Transverse colon (tissue), 4 donors: Measurements from ENCODE around the gene SLC49A3. TPM values are rescaled to one million over a fixed set of nuclear protein-coding genes. Genes with fewer than 3 reads are reported as not detected.

Experiments
- DNase-seq: peaks from one replicate; pipeline ENCODE4 v3.0.0-alpha.2; 2019
- H3K27ac ChIP-seq, 4 donors: fragments of 200-600 bp; sonication (generic); 2 replicates each; pipeline ENCODE4 v1.5.1; 2016 to 2018; ENCODE audit warnings: inconsistent platforms in 4 of 4
- H3K27me3 ChIP-seq: fragments of 200-600 bp; sonication (generic); 2 replicates; pipeline ENCODE4 v1.5.1; 2017; ENCODE audit warnings: inconsistent platforms
- H3K36me3 ChIP-seq, 4 donors: fragments of 200-600 bp; sonication (generic); 2 replicates each; pipeline ENCODE4 v1.5.1; 2017 to 2019; ENCODE audit warnings: inconsistent platforms in 4 of 4
- H3K4me1 ChIP-seq, 4 donors: fragments of 200-600 bp; sonication (generic); 2 replicates each; pipeline ENCODE4 v1.5.1; 2017 to 2020; ENCODE audit warnings: inconsistent platforms in 4 of 4
- H3K4me3 ChIP-seq, 4 donors: fragments of 200-600 bp; sonication (generic); 1 replicate in 1 of 4; 2 replicates in 3 of 4; pipeline versions ENCODE4 v1.5.1 to v1.6.1; 2017 to 2019; ENCODE audit warnings: inconsistent platforms in 4 of 4
- H3K9me3 ChIP-seq, 2 donors: fragments of 200-600 bp; sonication (generic); 2 replicates each; pipeline ENCODE4 v1.5.1; 2017 to 2019; ENCODE audit warnings: inconsistent platforms in 2 of 2
- CTCF ChIP-seq, 5 experiments: fragments of 200-600 bp in 3 of 5; fragments of 450-650 bp in 2 of 5; sonication (generic) in 3 of 5; IDR thresholded peaks; 1 replicate in 2 of 5; 2 replicates in 3 of 5; pipeline ENCODE4 v1.5.1; 2016 to 2017; ENCODE audit warnings: antibody characterized with exemption in 5 of 5, inconsistent platforms in 3 of 5, mild to moderate bottlenecking in 2 of 5, moderate library complexity in 1 of 5
- EP300 ChIP-seq: sonication (generic); formaldehyde crosslinking; IDR thresholded peaks from one replicate; pipeline ENCODE4 v1.6.1; 2017; ENCODE audit warnings: antibody characterized with exemption, low read depth
- POLR2A ChIP-seq: fragments of 450-650 bp; IDR thresholded peaks from one replicate; pipeline ENCODE4 v1.6.1; 2016; ENCODE audit warnings: antibody characterized with exemption, mild to moderate bottlenecking, moderate library complexity
- POLR2AphosphoS5 ChIP-seq, 3 donors: sonication (generic); formaldehyde crosslinking; IDR thresholded peaks; one replicate each; pipeline ENCODE4 v1.6.1; 2016; ENCODE audit warnings: antibody characterized with exemption in 3 of 3
- WGBS, 2 donors: methylation state at CpG; one replicate each; pipeline ENCODE4 v1.1.5; 2018; ENCODE audit warnings: low coverage in 1 of 2; 5-methylcytosine and 5-hydroxymethylcytosine counted together
- in situ Hi-C, 4 donors: fragments of 200-750 bp; cut with MboI; loops; one replicate each; pipeline versions ENCODE4 v1.15.0 to v1.15.1; 2017; ENCODE audit warnings: low sequenced_read_pairs in 3 of 4, low pct_ligation_motif_present in 1 of 4, low pct_unique_long_range_greater_than_20kb in 1 of 4
- intact Hi-C: fragments of 100-400 bp; cut with DNase I; formaldehyde crosslinking; loops from one replicate; pipeline ENCODE4 v1.15.1; 2023; ENCODE audit warnings: low total_unique reads
- total RNA-seq, 4 donors: library from RNA; depleted of rRNA; stranded (reverse); fragments of >200 nt; gene quantifications; one replicate each; pipeline ENCODE4 v1.1.0, GENCODE V29; 2016

SLC49A3 gene
- total RNA-seq, 4 donors from 2014 or later, result 1.2 to 17.6 (median 9.2) TPM

GRCh38 chr4:653831-654502 lies 35.0 kb downstream of the SLC49A3 start:
- in situ Hi-C loops (no loop called here), intact Hi-C loops (no loop called here)
- WGBS, 2 donors, result 84% methylated on average over 28 of the region's 29 CpGs; no CpG with 5 or more reads in 1 of the 2 donors
- H3K27ac ChIP-seq, result no peak overlapping the region
- no peak for TF ChIP-seq CTCF (IDR thresholded peaks at IDR 0.05)
- TF ChIP-seq POLR2AphosphoS5 (IDR thresholded peaks at IDR 0.05), result no peak
- no peak for TF ChIP-seq EP300
- TF ChIP-seq POLR2A, result no peak
- no peaks in the 10 kb centered on the region for H3K4me1 ChIP-seq
- no peak overlapping the region for H3K4me3 ChIP-seq
- no peaks in the 10 kb centered on the region for H3K36me3 ChIP-seq
- no peak for DNase-seq
- no peaks in the 10 kb centered on the region for H3K9me3 ChIP-seq
- peaks cover 52% of the 10 kb centered on the region for H3K27me3 ChIP-seq

- peaks cover 59% of the 10 kb centered on the region for H3K27me3 ChIP-seq
These were observed 35.7 kb downstream of the SLC49A3 start for GRCh38 chr4:653080-653821.

GRCh38 chr4:651884-652642 lies 36.9 kb downstream of the SLC49A3 start:
- WGBS, 2 donors, result 70 to 75% methylated on average over 10 to 24 of the region's 24 CpGs
- Histone ChIP-seq H3K27ac (no peak overlapping the region), H3K4me1 (no peaks in the 10 kb centered on the region), H3K36me3 (no peaks in the 10 kb centered on the region), H3K27me3 (peaks cover 68% of the 10 kb centered on the region), H3K4me3 (no peak overlapping the region), H3K9me3 (no peaks in the 10 kb centered on the region)
- no peak for TF ChIP-seq POLR2A
- intact Hi-C loops, result no loop called here
- no peak for DNase-seq
- in situ Hi-C loops, result no loop called here

More at GRCh38 chr4:653080-653821, 35.7 kb downstream of the SLC49A3 start:
- Histone ChIP-seq H3K4me1 (no peaks in the 10 kb centered on the region), H3K9me3 (no peaks in the 10 kb centered on the region), H3K36me3 (no peaks in the 10 kb centered on the region), H3K4me3 (no peak overlapping the region), H3K27ac (no peak overlapping the region)
- TF ChIP-seq POLR2AphosphoS5 (IDR thresholded peaks at IDR 0.05) (no peak), EP300 (no peak), CTCF (IDR thresholded peaks at IDR 0.05) (no peak), POLR2A (no peak)
- 88% methylated on average over 34 of the region's 35 CpGs; no CpG with 5 or more reads in 1 of the 2 donors for WGBS, 2 donors
- DNase-seq, result no peak
- in situ Hi-C loops, result no loop called here
- intact Hi-C loops, result no loop called here

GRCh38 chr4:650951-651883 lies 37.7 kb downstream of the SLC49A3 start:
- no peaks in the 10 kb centered on the region for H3K36me3 ChIP-seq
- no peak overlapping the region for H3K27ac ChIP-seq
- intact Hi-C loops (no loop called here), in situ Hi-C loops (no loop called here)
- H3K27me3 ChIP-seq, result peaks cover 74% of the 10 kb centered on the region
- no peak overlapping the region for H3K4me3 ChIP-seq
- no peaks in the 10 kb centered on the region for H3K4me1 ChIP-seq
- H3K9me3 ChIP-seq, result no peaks in the 10 kb centered on the region
- 54% methylated on average over 49 of the region's 49 CpGs; no CpG with 5 or more reads in 1 of the 2 donors for WGBS, 2 donors
- no peak for DNase-seq
- TF ChIP-seq CTCF (IDR thresholded peaks at IDR 0.05), result no peak
- TF ChIP-seq EP300, result no peak
- TF ChIP-seq POLR2AphosphoS5 (IDR thresholded peaks at IDR 0.05), result no peak
- no peak for TF ChIP-seq POLR2A
